GM20431 (cell line): Measurements from ENCODE around the gene EFCAB6.

ENCODE experiments used
- in situ Hi-C: fragments of 300-500 bp; cut with MseI, MboI; formaldehyde crosslinking; loops from one replicate; pipeline ENCODE4 v1.15.0; 2020; ENCODE audit warnings: low sequenced_read_pairs; ENCODE audit not compliant: unreplicated experiment

The EFCAB6 gene

GRCh38 chr22:43755011-43755410 is 57.1 kb downstream of the EFCAB6 start:
- in situ Hi-C loops: no loop called here

DNA sequence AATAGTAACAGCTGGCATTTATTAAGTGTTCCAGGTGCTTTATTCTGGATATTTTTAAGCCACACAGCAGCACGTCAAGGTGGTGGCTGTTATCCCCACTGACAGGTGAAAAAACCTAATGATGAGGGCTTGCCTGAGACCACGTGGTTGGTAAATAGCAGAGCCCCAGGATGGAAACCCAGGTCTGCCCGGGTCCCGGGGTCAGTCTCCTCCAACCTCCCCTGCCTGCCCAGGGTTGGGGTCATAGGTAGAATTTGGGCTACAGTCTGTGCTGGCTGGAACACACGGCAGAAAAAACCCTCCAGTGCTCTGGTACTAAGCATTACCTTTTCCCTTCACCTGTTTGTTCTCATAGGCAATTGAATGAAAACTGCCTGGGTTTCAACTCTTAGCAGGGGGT is 57.9 kb downstream of the EFCAB6 start:
- in situ Hi-C loops: no loop called here

DNA sequence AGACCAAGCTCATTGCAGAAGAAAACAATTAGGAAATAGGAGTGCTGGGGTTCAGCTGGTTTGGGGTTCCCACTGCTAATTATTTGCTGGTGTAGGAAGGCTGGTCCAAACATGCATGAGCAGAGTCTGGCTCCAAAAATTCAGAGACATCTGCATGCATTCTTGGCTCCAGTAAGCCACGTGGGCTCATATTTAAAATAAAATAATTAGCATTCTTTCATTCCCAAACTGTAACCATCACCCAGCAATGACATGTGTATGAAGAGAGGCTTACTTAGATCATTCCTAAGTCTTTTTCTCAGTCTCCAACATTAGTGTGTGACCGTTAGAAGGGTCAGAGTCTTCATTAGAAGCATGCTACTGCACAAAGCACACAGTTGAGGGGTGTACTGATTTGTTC is 58.4 kb downstream of the EFCAB6 start:
- in situ Hi-C loops: no loop called here

- in situ Hi-C loops: no loop called here
Observed at GRCh38 chr22:43750751-43751150, 61.4 kb downstream of the EFCAB6 start.

GRCh38 chr22:43749473-43749872 is 62.6 kb downstream of the EFCAB6 start:
- in situ Hi-C loops: no loop called here

- in situ Hi-C loops: no loop called here
Observed at GRCh38 chr22:43747877-43748276, 64.2 kb downstream of the EFCAB6 start.

DNA sequence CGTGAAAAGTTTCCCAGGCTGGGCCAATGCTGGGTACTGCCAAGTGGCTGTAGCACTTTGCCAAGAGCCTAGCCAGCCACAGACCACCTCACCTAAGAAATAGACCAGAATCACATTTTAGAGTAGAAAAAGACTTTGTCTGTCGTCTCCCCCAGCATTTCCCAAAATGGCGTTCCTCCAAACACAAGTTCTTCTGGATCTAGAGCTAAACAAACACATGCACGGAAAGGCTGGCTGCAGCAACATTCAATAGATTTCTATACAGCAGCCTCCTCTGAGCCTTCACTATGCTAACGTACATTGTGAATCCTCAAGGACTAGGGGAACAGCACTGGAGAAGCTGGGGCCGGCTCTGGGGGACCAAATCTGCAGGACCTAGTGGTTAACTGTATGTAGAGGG is 65.0 kb downstream of the EFCAB6 start:
- in situ Hi-C loops: no loop called here

DNA sequence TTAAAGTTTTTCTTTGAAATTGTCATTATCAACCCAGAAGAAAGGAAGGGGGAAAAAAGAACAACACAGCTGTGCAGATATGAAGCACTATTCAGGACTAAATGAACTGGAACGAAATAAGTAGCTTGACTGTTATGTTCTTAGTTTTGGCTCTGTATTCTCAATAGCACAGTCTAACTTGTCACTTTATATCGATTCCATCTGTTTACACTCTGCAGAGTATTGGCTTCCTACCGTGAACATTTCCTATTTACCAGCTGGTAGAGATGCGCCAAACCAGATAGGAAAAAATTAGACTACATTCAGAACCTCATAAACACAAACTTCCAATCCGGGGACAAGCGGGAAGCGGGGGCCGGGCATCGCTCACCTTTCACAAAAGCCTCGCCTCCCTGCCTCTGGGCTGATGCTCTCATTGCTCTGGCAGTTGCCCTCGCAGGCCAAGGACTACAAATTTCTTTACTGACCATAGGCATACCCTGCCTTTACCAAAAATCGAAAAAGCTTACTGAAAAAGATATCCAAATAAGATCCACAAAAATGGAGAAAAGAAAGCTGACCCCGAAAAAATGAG is 66.2 kb downstream of the EFCAB6 start:
- in situ Hi-C loops: no loop called here

- in situ Hi-C loops: no loop called here
Observed at GRCh38 chr22:43745411-43745770, 66.7 kb downstream of the EFCAB6 start.

- in situ Hi-C loops: no loop called here
Observed at GRCh38 chr22:43744700-43745410, 67.2 kb downstream of the EFCAB6 start.

- in situ Hi-C loops: no loop called here
Observed at GRCh38 chr22:43743929-43744643, 68.0 kb downstream of the EFCAB6 start.

DNA sequence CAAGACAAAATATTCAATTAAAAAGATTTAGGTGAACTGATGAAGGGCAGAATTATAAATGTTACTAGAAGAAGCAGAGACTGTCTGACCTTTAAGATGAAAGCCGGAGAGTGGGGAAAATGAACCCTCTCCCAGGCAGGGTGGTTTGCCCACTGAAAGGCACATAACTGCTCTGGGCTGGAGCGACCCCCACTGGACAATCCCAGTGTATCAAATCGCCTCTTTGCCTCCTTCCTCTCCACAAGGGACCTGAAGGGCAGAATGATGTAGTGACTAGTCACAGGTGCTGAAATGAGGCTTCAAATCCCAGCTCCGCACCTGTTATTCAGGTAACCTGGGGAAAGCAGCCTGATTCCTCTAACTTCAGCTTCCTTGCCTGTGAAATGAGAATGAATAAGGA is 69.0 kb downstream of the EFCAB6 start:
- in situ Hi-C loops: no loop called here

DNA sequence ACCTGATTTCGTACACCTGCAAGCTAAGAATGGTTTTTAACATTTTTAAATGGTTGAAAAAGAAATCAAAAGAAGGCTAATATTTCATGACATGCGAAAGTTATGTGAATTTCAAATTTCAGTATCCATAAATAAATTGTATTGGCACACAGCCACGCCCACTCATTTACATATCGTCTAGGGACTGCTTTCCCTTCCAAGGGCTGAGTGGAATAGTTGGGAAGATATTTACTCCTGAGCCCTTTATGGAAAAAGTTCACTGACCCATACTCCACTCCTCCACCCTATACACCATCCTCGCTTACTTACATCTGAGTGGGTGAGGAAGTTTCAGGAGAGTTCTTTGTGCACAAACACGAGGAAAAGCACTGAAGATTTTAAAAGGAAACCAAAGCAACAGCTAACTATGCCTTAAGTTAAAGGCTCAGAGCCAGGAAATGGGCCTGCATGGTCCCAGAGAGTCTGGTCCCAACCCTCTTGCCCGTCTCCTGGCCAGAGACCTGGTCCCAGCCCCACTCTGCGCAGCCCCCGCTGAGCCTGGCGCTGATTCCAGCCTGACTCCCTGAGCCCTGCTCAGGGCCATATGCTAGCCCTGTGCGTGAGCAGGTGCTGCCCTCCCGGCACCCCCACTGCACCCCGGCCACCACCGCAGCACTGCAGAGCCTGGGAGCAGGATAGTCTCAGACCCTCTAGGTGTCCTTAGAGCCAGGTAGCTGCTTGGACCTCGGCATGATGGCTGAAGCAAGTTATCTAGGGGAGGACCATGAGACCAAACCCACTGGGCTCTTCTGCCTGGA is 69.8 kb downstream of the EFCAB6 start:
- in situ Hi-C loops: no loop called here

DNA sequence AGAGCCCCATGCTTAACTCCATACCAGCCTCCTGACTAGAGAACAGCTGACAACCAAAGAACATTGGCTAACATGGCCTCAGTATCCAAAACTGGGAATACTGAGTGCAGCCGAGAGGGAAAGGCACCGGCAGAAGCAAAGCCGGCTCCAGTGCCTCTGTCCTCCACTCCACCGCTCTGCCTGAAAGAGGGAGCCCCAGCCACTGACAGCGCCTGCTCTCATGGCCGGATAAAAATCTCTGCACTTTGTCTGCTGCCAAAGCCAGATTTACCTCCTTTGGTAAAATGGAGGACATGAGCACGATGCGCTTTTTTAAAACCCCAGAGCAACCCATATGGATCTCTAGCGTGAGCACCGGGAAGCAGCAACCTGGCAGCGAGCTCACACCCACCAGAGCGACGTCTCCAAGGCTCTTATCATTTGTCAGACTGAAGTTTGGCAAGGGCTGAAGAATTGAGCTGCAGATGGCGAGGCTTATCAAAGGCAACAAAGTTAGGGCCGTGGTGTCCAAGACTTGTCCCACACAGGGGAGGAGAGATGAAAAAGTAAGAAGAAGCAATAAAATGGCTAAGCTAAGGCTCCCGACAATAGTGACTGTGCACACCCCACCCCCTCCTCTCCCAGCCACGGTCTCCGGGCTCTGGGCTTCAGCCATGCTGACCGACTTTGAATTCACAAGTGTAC is 71.4 kb downstream of the EFCAB6 start:
- in situ Hi-C loops: no loop called here

GRCh38 chr22:43739851-43740379 is 72.2 kb downstream of the EFCAB6 start:
- in situ Hi-C loops: no loop called here

- in situ Hi-C loops: no loop called here
Observed at GRCh38 chr22:43737150-43737828, 74.8 kb downstream of the EFCAB6 start.

DNA sequence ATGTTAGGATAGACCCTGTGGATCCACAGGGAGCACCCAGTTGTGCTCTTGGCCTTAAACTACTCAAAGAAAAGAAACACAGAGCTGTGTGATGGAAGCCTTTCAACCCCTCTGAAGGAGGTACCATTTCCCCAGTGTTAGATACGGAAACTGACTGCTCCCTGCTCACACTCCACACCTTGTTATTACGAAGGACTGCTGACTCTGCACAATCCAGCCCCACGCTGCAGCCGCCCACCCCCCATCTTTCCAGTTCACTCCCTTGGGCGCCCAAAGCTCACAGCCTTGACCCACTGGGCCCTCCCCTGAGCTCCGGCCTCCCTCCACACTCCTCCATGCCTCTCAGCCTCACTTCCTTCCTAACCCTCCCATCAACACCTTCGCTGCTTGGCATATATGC is 75.5 kb downstream of the EFCAB6 start:
- in situ Hi-C loops: no loop called here

- in situ Hi-C loops: no loop called here
Observed at GRCh38 chr22:43734370-43735150, 77.5 kb downstream of the EFCAB6 start.

- in situ Hi-C loops: no loop called here
Observed at GRCh38 chr22:43733138-43733537, 79.0 kb downstream of the EFCAB6 start.
